ENCODE data around the gene KDELR3.

The KDELR3 gene

GRCh38 chr22:38510416-38510970, 42.6 kb downstream of the KDELR3 start:
- in situ Hi-C loops (cut with MboI; ENCODE audit: low sequenced_read_pairs) = no loop called here

GRCh38 chr22:38513063-38513462, 45.2 kb downstream of the KDELR3 start:
- in situ Hi-C loops (cut with MboI; ENCODE audit: low sequenced_read_pairs) = no loop called here

- in situ Hi-C loops (cut with MboI; ENCODE audit: low sequenced_read_pairs) = no loop called here
These were observed 50.7 kb downstream of the KDELR3 start for GRCh38 chr22:38518620-38519019.

- in situ Hi-C loops (cut with MboI; ENCODE audit: low sequenced_read_pairs) = no loop called here
These were observed 51.8 kb downstream of the KDELR3 start for GRCh38 chr22:38519453-38520250.

GRCh38 chr22:38523029-38523428, 55.1 kb downstream of the KDELR3 start:
- in situ Hi-C loops (cut with MboI; ENCODE audit: low sequenced_read_pairs) = no loop called here

- in situ Hi-C loops (cut with MboI; ENCODE audit: low sequenced_read_pairs) = no loop called here
These were observed 55.6 kb downstream of the KDELR3 start for GRCh38 chr22:38523479-38523878.

GRCh38 chr22:38524429-38524828, 56.5 kb downstream of the KDELR3 start:
- in situ Hi-C loops (cut with MboI; ENCODE audit: low sequenced_read_pairs) = no loop called here

GRCh38 chr22:38531251-38531938, 63.5 kb downstream of the KDELR3 start:
- in situ Hi-C loops (cut with MboI; ENCODE audit: low sequenced_read_pairs) = no loop called here
